GM19023 (cell line): ENCODE results near the gene HSD17B7.

Experiments
- ATAC-seq: cut with Tn5 transposase; IDR thresholded peaks from one replicate; pipeline ENCODE4 v1.9.1; 2021; ENCODE audit warnings: mild to moderate bottlenecking, moderate library complexity; ENCODE audit not compliant: unreplicated experiment

HSD17B7 gene

DNA sequence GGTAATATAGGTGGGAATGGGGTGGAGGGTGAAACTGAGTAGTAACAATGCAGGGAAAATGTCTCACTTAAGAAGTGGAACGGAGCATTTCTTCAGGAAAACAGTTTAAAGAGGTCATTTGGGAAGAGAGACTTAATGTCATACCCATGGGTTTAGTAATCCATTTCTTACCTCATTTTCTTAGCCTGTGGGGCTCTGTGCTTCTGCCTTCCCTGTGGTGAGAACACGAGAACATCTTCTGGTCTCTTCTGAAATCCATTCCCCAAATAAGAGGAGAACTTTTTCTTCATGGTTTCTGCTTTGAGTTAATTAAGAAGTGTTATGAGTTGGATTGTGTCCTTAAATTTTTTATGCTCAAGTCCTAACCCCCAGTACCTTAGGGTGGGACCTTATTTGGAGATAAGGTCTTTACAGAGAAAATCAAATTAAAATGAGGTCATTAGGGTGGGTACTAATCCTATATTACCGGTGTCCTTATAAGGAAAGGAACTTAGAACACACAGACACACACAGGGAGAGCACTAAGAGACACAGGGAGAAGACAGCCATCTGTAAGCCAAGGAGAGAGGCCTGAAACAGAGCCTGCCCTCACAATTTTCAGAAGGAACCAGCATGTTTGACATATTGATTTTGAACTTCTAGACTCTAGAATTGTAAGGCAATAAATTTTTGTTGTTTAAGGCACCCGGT lies 65.1 kb downstream of the HSD17B7 start:
- no peak for ATAC-seq

DNA sequence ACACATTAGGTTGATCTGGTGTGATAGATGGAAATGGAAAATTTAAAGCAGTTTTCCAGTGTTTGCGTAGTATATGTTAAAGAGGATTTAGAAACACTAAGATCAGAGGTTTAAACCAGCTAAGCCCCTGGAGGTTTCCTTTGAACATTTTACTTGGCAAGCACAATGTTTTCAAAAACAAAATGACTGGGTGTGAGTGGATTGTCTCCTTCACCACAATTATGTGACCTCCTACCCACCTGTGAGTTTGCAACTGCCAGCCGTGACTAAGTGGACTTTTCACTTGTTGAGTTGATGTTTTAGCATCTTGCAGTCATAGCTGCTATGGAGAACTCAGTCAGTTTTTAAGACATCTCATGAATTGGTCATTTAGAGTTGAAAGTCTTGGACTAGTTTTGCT lies 65.8 kb downstream of the HSD17B7 start:
- no peak for ATAC-seq

DNA sequence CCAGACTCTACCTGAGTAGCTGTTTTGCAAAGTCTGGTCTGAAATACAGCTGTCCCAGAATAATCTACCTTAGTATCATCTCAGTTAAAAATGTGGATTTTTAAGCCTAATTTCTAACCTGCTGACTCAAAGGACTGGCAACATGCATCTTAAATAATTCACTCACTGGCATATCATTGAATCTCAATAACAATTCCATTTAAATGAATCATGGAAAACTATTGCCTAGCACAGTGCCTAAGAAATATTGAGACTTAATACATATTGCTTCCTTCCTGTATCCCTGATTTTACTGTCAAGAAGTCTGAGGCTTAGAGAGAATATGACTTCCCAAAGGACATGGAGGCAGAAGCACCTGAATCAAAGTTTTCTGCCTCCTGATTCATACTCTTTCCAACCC lies 67.3 kb downstream of the HSD17B7 start:
- no peak for ATAC-seq

DNA sequence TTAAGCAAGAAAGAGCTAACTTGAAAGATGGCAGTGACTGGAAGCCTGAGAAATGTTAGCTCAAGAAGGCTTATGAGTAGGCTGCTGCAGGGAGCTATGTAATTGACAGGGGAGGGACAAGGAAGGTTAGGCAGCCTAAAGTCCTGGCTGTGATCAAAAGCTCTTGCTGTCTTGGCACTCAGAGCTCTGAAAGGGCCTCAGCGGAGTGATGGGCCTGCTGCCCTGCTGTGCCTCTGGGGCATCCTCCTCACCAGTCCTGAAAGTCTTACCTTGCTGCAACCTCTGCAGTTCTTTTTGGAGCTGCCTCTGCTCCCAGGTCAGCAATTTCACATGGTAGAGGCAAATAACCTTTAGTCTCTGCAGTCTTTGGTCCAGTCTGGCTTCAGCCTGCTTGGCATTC lies 68.7 kb downstream of the HSD17B7 start:
- no peak for ATAC-seq

DNA sequence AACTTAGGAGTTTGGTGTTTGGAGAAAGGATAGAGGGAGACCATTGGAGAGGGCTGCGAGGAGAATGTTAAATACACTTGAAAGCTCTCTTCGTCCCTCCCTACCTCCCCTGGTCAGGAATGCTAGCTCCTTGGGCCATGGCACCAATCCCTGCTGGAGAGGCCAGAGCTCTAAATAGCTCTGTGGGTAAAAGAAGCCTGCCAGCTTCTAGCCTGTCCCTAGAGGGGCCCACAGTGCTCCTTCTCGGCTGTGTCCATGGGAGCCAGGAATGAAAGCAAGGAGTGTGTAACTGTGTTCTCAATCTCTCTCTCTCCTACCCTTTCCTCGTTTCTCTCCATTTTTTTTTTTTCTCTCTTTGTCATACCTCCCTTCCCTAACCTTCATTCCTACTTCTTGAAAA lies 70.6 kb downstream of the HSD17B7 start, which contains the start of gene CCDC190:
TSS of gene CCDC190 (minus strand) at position 75 of the 400 bp plus-strand sequence. CDS start 1,529 bp downstream, outside the sequence.
- no peak for ATAC-seq

DNA sequence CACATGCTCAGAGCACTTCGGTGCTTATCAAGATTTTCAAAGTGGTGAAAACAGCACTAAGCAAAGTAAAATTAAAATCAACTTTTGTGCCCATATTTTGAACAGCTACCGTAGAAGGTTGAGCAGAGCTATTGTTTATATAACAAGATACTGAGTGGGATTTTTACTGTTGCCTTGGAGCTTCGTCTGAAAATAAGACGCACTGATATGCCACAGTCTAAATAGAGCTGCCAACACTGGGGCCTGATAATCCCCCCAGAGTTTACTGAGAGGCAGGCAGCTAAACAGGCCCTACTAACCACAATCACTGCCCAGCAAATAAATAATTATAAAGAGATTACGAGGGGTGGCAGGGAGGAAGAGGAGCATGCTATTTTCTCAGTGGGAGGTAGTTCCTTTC lies 71.1 kb downstream of the HSD17B7 start:
- ATAC-seq = no peak
